Measurements from ENCODE around the gene SBK3.
A peak's percentile ranks its signal among the peaks of the same experiment; 100 is the strongest.

SBK3 gene

DNA sequence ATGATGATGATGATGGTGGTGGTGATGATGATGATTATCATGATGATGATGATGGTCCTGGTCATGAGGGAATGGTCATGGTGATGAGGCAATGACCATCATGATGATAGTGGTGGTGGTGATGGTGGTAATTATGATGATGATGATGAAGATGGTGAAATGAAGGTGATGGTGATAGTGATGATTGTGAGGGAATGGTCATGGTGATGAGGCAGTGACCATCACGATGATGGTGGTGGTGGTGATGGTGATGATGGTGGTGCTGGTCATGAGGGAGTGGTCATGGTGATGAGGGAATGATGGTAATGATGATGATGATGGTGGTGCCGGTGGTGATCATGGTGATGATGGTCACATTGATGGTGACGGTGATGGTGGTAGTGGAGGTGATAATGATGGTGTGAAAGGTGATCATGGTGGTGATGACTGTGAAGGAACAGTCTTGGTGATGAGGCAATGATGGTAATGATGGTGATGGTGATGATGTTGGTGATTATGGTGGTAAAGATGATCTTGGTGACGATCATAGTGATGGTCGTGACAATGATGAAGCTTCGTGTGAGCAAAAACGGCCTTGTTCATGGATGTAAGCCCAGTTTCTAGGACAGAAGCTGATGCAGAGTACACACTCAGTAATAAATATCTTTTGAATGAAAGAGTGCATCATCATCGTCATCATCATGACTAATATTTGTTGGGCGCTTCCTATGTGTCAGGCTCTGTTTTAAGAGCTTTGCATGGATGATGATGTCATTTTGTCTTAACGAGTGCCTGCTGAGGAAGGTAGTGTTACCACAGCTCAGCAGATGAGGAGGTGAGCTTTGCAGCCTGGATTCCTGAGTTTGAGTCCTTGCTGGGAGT is 25.7 kb downstream of the SBK3 start:
- Histone ChIP-seq H3K79me1 (ENCODE audit: low read length) (no peaks in the 10 kb centered on the region), H2AK5ac (ENCODE audit: low read length) (no peak overlapping the region), H3K27me3 (ENCODE audit: insufficient read depth, low read length, poor library complexity) (no peaks in the 10 kb centered on the region), H2BK120ac (ENCODE audit: low read depth, low read length) (no peak overlapping the region), H3K23ac (ENCODE audit: low read length) (no peak overlapping the region), H3K36me3 (ENCODE audit: control insufficient read depth, insufficient read depth, low read length) (no peaks in the 10 kb centered on the region), H3K79me2 (ENCODE audit: control insufficient read depth, insufficient read depth, low read length) (no peaks in the 10 kb centered on the region), H3K56ac (ENCODE audit: low read length) (no peak overlapping the region), H3K27ac (ENCODE audit: low read depth, low read length) (no peak overlapping the region), H4K8ac (ENCODE audit: low read depth, low read length) (no peak overlapping the region), H2BK5ac (ENCODE audit: low read length) (no peak overlapping the region), H3K4me2 (ENCODE audit: low read length) (no peak overlapping the region), H3K4me3 (ENCODE audit: low read length) (no peak overlapping the region), H4K5ac (ENCODE audit: low read length) (no peak overlapping the region), H3K9ac (ENCODE audit: low read length) (no peak overlapping the region), H2BK15ac (replicated peaks; ENCODE audit: low read depth) (no peak overlapping the region), H3K4me1 (ENCODE audit: control insufficient read depth, low read depth, low read length) (no peaks in the 10 kb centered on the region), H3K18ac (ENCODE audit: low read length) (no peak overlapping the region), H3K4ac (ENCODE audit: low read depth, low read length) (no peak overlapping the region)
- no CpG with 5 or more reads among the region's 10 CpGs for WGBS (ENCODE audit: extremely low coverage, insufficient coverage, low lambda C conversion rate)
- no peak for DNase-seq

DNA sequence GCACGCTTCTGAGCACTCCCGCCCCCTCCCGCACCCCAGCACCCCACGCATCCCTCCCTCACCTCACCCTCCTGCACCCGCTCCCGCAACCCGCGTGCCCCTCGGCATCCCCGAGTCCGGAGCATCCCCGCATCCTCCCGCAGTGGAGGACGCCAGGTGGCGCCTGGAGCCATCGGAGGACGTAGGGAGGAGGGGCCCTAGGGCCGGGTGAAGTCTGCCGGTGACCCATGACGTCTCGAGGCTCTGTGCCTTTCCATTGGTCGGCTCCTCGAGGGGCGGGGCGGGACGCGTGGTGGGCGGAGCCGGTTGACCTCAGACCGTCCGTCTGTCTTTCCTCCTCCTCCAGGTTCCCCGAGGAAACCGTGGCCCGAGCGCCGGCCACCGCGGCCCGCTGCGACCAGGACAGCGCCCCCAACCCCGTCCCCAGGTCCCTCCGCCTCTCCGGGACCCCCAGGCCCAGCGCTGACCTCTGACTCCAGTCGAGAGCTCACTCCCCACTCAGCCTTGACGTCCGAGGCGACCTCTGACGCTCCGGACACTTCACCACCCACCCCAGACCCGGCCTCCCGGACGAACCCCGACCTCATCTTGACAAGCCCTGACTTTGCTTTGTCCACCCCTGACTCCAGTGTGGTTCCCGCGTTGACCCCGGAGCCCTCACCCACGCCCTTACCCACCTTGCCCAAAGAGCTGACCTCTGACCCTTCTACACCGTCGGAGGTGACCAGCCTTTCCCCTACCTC is 28.3 kb downstream of the SBK3 start:
- no CpG with 5 or more reads among the region's 61 CpGs for WGBS (ENCODE audit: extremely low coverage, insufficient coverage, low lambda C conversion rate)
- no peak overlapping the region for H3K4ac ChIP-seq (ENCODE audit: low read depth, low read length)
- H3K23ac ChIP-seq (ENCODE audit: low read length): no peak overlapping the region
- no peak overlapping the region for H2BK120ac ChIP-seq (ENCODE audit: low read depth, low read length)
- H2BK5ac ChIP-seq (ENCODE audit: low read length): no peak overlapping the region
- no peak overlapping the region for H4K8ac ChIP-seq (ENCODE audit: low read depth, low read length)
- no peak overlapping the region for H2AK5ac ChIP-seq (ENCODE audit: low read length)
- no peak overlapping the region for H3K4me3 ChIP-seq (ENCODE audit: low read length)
- H3K4me2 ChIP-seq (ENCODE audit: low read length): no peak overlapping the region
- H3K79me1 ChIP-seq (ENCODE audit: low read length): no peaks in the 10 kb centered on the region
- H4K5ac ChIP-seq (ENCODE audit: low read length): no peak overlapping the region
- H3K27ac ChIP-seq (ENCODE audit: low read depth, low read length): no peak overlapping the region
- H3K18ac ChIP-seq (ENCODE audit: low read length): no peak overlapping the region
- no peaks in the 10 kb centered on the region for H3K36me3 ChIP-seq (ENCODE audit: control insufficient read depth, insufficient read depth, low read length)
- H2BK15ac ChIP-seq (replicated peaks; ENCODE audit: low read depth): no peak overlapping the region
- no peaks in the 10 kb centered on the region for H3K27me3 ChIP-seq (ENCODE audit: insufficient read depth, low read length, poor library complexity)
- H3K79me2 ChIP-seq (ENCODE audit: control insufficient read depth, insufficient read depth, low read length): no peaks in the 10 kb centered on the region
- peak; percentile 92 for DNase-seq
- H3K56ac ChIP-seq (ENCODE audit: low read length): peak overlapping the region; percentile 70
- H3K4me1 ChIP-seq (ENCODE audit: control insufficient read depth, low read depth, low read length): no peaks in the 10 kb centered on the region
- H3K9ac ChIP-seq (ENCODE audit: low read length): peak overlapping the region; percentile 47

DNA sequence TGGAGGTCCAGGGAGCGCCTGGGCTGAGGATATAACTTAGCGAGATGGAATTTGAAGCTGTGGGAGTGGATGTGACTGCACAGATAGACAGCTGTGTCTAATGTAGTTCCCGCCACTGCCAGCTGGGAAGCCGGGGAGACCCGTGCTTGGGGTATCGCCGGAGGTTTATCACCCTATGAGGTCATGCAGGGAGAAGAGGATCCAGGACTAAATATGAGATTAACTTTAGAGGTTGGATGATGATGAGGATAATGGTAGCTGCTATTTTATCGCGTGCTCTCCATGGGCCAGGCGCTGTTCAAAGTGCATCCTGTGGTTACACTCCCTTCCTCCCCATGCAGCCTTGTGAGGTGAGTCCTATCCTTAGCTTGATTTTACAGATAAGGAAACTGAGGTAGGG is 37.2 kb downstream of the SBK3 start:
- Histone ChIP-seq H3K4me3 (ENCODE audit: low read length) (no peak overlapping the region), H3K18ac (ENCODE audit: low read length) (no peak overlapping the region), H3K79me1 (ENCODE audit: low read length) (no peaks in the 10 kb centered on the region), H3K9ac (ENCODE audit: low read length) (no peak overlapping the region), H3K4me2 (ENCODE audit: low read length) (no peak overlapping the region), H3K79me2 (ENCODE audit: control insufficient read depth, insufficient read depth, low read length) (no peaks in the 10 kb centered on the region), H2BK15ac (replicated peaks; ENCODE audit: low read depth) (no peak overlapping the region), H3K27ac (ENCODE audit: low read depth, low read length) (no peak overlapping the region), H2AK5ac (ENCODE audit: low read length) (no peak overlapping the region), H3K4ac (ENCODE audit: low read depth, low read length) (no peak overlapping the region), H3K4me1 (ENCODE audit: control insufficient read depth, low read depth, low read length) (no peaks in the 10 kb centered on the region), H3K36me3 (ENCODE audit: control insufficient read depth, insufficient read depth, low read length) (no peaks in the 10 kb centered on the region), H3K56ac (ENCODE audit: low read length) (no peak overlapping the region), H4K5ac (ENCODE audit: low read length) (no peak overlapping the region), H2BK5ac (ENCODE audit: low read length) (no peak overlapping the region), H3K23ac (ENCODE audit: low read length) (no peak overlapping the region), H4K8ac (ENCODE audit: low read depth, low read length) (no peak overlapping the region), H3K27me3 (ENCODE audit: insufficient read depth, low read length, poor library complexity) (peaks cover 2% of the 10 kb centered on the region), H2BK120ac (ENCODE audit: low read depth, low read length) (no peak overlapping the region)
- DNase-seq: no peak
- no CpG with 5 or more reads among the region's 10 CpGs for WGBS (ENCODE audit: extremely low coverage, insufficient coverage, low lambda C conversion rate)

DNA sequence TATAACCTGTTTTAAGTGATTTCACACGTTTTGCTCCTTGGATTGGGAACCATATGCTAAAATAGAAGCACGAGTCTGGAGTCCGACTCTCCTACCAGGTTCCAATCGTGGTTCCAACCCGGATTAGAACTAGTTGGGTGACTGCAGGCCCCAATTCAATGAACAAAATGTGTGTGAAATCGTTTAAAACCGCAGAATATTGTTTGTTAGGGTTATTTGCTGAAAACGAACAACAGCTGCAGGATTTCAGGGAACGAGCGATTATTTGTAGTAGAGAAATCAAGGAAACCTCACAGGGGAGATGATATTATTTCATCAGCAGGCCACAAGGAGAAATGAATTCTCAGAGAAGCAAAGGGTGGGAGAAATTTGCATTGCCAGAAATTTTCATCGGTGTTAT is 40.4 kb downstream of the SBK3 start:
- Histone ChIP-seq H3K9ac (ENCODE audit: low read length) (no peak overlapping the region), H2BK120ac (ENCODE audit: low read depth, low read length) (no peak overlapping the region), H3K56ac (ENCODE audit: low read length) (no peak overlapping the region), H3K27me3 (ENCODE audit: insufficient read depth, low read length, poor library complexity) (peaks cover 2% of the 10 kb centered on the region), H2AK5ac (ENCODE audit: low read length) (no peak overlapping the region), H3K23ac (ENCODE audit: low read length) (no peak overlapping the region), H3K79me1 (ENCODE audit: low read length) (no peaks in the 10 kb centered on the region), H2BK15ac (replicated peaks; ENCODE audit: low read depth) (no peak overlapping the region), H3K4ac (ENCODE audit: low read depth, low read length) (no peak overlapping the region), H3K18ac (ENCODE audit: low read length) (no peak overlapping the region), H2BK5ac (ENCODE audit: low read length) (no peak overlapping the region), H4K8ac (ENCODE audit: low read depth, low read length) (no peak overlapping the region), H4K5ac (ENCODE audit: low read length) (no peak overlapping the region), H3K4me2 (ENCODE audit: low read length) (no peak overlapping the region), H3K27ac (ENCODE audit: low read depth, low read length) (no peak overlapping the region), H3K36me3 (ENCODE audit: control insufficient read depth, insufficient read depth, low read length) (no peaks in the 10 kb centered on the region), H3K4me3 (ENCODE audit: low read length) (no peak overlapping the region), H3K79me2 (ENCODE audit: control insufficient read depth, insufficient read depth, low read length) (no peaks in the 10 kb centered on the region), H3K4me1 (ENCODE audit: control insufficient read depth, low read depth, low read length) (no peaks in the 10 kb centered on the region)
- DNase-seq: no peak
- WGBS (ENCODE audit: extremely low coverage, insufficient coverage, low lambda C conversion rate): no CpG with 5 or more reads among the region's 11 CpGs

DNA sequence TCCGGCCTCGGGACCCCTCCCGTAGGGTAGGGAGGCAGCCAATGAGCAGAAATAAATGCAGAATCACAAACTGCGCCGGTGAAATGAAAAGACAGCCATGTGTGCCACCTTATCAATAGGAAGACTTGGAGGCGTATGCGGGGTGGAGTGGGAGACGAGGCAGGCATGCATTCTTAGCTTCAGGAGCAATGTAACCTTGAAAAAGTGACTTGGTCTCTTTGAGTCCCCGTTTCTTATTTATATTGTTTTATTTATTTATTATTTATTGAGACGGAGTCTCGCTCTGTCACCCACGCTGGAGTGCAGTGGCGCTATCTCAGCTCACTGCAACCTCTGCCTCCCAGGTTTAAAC is 41.1 kb downstream of the SBK3 start:
- Histone ChIP-seq H3K36me3 (ENCODE audit: control insufficient read depth, insufficient read depth, low read length) (no peaks in the 10 kb centered on the region), H3K27me3 (ENCODE audit: insufficient read depth, low read length, poor library complexity) (peaks cover 2% of the 10 kb centered on the region), H2BK120ac (ENCODE audit: low read depth, low read length) (no peak overlapping the region), H3K79me2 (ENCODE audit: control insufficient read depth, insufficient read depth, low read length) (no peaks in the 10 kb centered on the region), H3K27ac (ENCODE audit: low read depth, low read length) (no peak overlapping the region), H2AK5ac (ENCODE audit: low read length) (no peak overlapping the region), H3K4me3 (ENCODE audit: low read length) (no peak overlapping the region), H3K4me2 (ENCODE audit: low read length) (no peak overlapping the region), H3K4me1 (ENCODE audit: control insufficient read depth, low read depth, low read length) (no peaks in the 10 kb centered on the region), H3K9ac (ENCODE audit: low read length) (no peak overlapping the region), H4K5ac (ENCODE audit: low read length) (no peak overlapping the region), H2BK5ac (ENCODE audit: low read length) (no peak overlapping the region), H3K18ac (ENCODE audit: low read length) (no peak overlapping the region), H3K4ac (ENCODE audit: low read depth, low read length) (no peak overlapping the region), H3K23ac (ENCODE audit: low read length) (no peak overlapping the region), H3K56ac (ENCODE audit: low read length) (no peak overlapping the region), H2BK15ac (replicated peaks; ENCODE audit: low read depth) (no peak overlapping the region), H4K8ac (ENCODE audit: low read depth, low read length) (no peak overlapping the region), H3K79me1 (ENCODE audit: low read length) (no peaks in the 10 kb centered on the region)
- no CpG with 5 or more reads among the region's 13 CpGs for WGBS (ENCODE audit: extremely low coverage, insufficient coverage, low lambda C conversion rate)
- DNase-seq: no peak
